GM23338 (cell line): ENCODE results near the gene NFIC. TPM values are rescaled to one million over a fixed set of nuclear protein-coding genes. Genes with fewer than 3 reads are reported as not detected.

ENCODE experiments used
- ATAC-seq: fragments of 200-7000 bp; cut with Tn5 transposase; 3 replicates; pipeline ENCODE4 v1.9.1; 2020
- DNase-seq: peaks from one replicate; pipeline ENCODE4 v3.0.0-alpha.2; 2015; ENCODE audit warnings: low spot score
- H2AFZ ChIP-seq: fragments of 200-600 bp; sonication (generic); 2 replicates; pipeline ENCODE4 v1.8.0; 2016; ENCODE audit warnings: antibody characterized with exemption, mild to moderate bottlenecking, moderate library complexity
- H3F3A ChIP-seq: fragments of 200-600 bp; sonication (generic); replicated peaks from 2 replicates; pipeline ENCODE4 v1.8.0; 2017; ENCODE audit warnings: antibody characterized with exemption, mixed run types, low read depth
- H3K27ac ChIP-seq: fragments of 200-600 bp; sonication (generic); 2 replicates; pipeline ENCODE4 v1.6.1; 2016; ENCODE audit warnings: low read depth
- H3K27me3 ChIP-seq: fragments of 200-600 bp; sonication (generic); 2 replicates; pipeline ENCODE4 v1.8.0; 2016; ENCODE audit warnings: mild to moderate bottlenecking, mixed run types, moderate library complexity; ENCODE audit not compliant: insufficient read depth
- H3K36me3 ChIP-seq: fragments of 200-600 bp; sonication (generic); 2 replicates; pipeline ENCODE4 v1.8.0; 2016; ENCODE audit warnings: mild to moderate bottlenecking; ENCODE audit not compliant: insufficient read depth
- H3K4me1 ChIP-seq: fragments of 200-600 bp; sonication (generic); 2 replicates; pipeline ENCODE4 v1.8.0; 2016; ENCODE audit warnings: mild to moderate bottlenecking, moderate library complexity; ENCODE audit not compliant: insufficient read depth
- H3K4me2 ChIP-seq: fragments of 200-600 bp; sonication (generic); 2 replicates; pipeline ENCODE4 v1.7.1; 2017; ENCODE audit warnings: mixed run types
- H3K4me3 ChIP-seq: fragments of 200-600 bp; sonication (generic); 2 replicates; pipeline ENCODE4 v1.6.1; 2016; ENCODE audit warnings: mixed run types
- H3K79me2 ChIP-seq: fragments of 200-600 bp; sonication (generic); replicated peaks from 2 replicates; pipeline ENCODE4 v1.8.0; 2017; ENCODE audit warnings: mild to moderate bottlenecking; ENCODE audit not compliant: insufficient read depth
- H3K9me2 ChIP-seq: fragments of 200-600 bp; sonication (generic); 2 replicates; pipeline ENCODE4 v1.8.0; 2017; ENCODE audit not compliant: insufficient read depth
- H4K20me1 ChIP-seq: fragments of 200-600 bp; sonication (generic); replicated peaks from 2 replicates; pipeline ENCODE4 v1.8.0; 2017; ENCODE audit warnings: mild to moderate bottlenecking; ENCODE audit not compliant: insufficient read depth
- H3K27ac Mint-ChIP-seq: 2 replicates; pipeline ENCODE4 v1.8.0; 2020; ENCODE audit warnings: inconsistent platforms, mild to moderate bottlenecking, moderate library complexity, mixed read lengths
- H3K27me3 Mint-ChIP-seq: 3 replicates; pipeline ENCODE4 v1.8.0; 2022; ENCODE audit warnings: low read depth, mild to moderate bottlenecking, moderate library complexity, mixed read lengths, inconsistent platforms; ENCODE audit not compliant: insufficient read depth, poor library complexity
- H3K36me3 Mint-ChIP-seq: 3 replicates; pipeline ENCODE4 v1.8.0; 2021; ENCODE audit warnings: low read depth, mild to moderate bottlenecking, inconsistent platforms, moderate library complexity, mixed read lengths
- H3K4me1 Mint-ChIP-seq: 3 replicates; pipeline ENCODE4 v1.8.0; 2020; ENCODE audit warnings: mild to moderate bottlenecking, inconsistent platforms, mixed read lengths
- H3K4me3 Mint-ChIP-seq: 3 replicates; pipeline ENCODE4 v1.8.0; 2021; ENCODE audit warnings: moderate library complexity, mild to moderate bottlenecking, inconsistent platforms, mixed read lengths
- H3K9me3 Mint-ChIP-seq: 3 replicates; pipeline ENCODE4 v1.8.0; 2020; ENCODE audit warnings: moderate library complexity, mild to moderate bottlenecking, inconsistent platforms, mixed read lengths
- EZH2 ChIP-seq: fragments of 200-600 bp; sonication (generic); IDR thresholded peaks from one replicate; pipeline ENCODE4 v1.8.0; 2017; ENCODE audit warnings: antibody characterized with exemption, mild to moderate bottlenecking, low read depth; ENCODE audit not compliant: unreplicated experiment
- ZNF114 ChIP-seq: fragments of 250-450 bp; sonication (Bioruptor Pico); IDR thresholded peaks from 2 replicates; pipeline ENCODE4 v1.5.0; 2020; ENCODE audit warnings: mild to moderate bottlenecking, moderate library complexity
- polyA plus RNA-seq: library from polyadenylated mRNA; unstranded; fragments of >200 nt; fragmentation: Nextera tagmentation; extraction: Ambion mirVana; gene quantifications from 2 replicates; pipeline ENCODE4 v1.2.1, GENCODE V29; 2016
- total RNA-seq: library from RNA; depleted of rRNA; stranded (reverse); fragments of >200 nt; shearing (Covaris generic); gene quantifications from 2 replicates; pipeline ENCODE4 v1.2.3, GENCODE V29; 2014
- TF ChIP-seq, protein P1 (sequence below), 2 experiments: fragments of 200-600 bp in 1 of 2; sonication (generic) in 1 of 2; conservative IDR thresholded peaks; 2 replicates each; pipeline versions ENCODE4 v1.5.1 to v1.6.1; 2016 to 2017; ENCODE audit warnings: antibody characterized with exemption in 2 of 2, low read depth in 2 of 2, mild to moderate bottlenecking in 2 of 2, moderate library complexity in 1 of 2
- TF ChIP-seq, protein P2 (sequence below): fragments of 250-450 bp; sonication (Bioruptor Pico); IDR thresholded peaks from 2 replicates; pipeline ENCODE4 v1.5.0; 2020; ENCODE audit warnings: mild to moderate bottlenecking, moderate library complexity

The NFIC gene
- total and polyA plus RNA-seq, 2 experiments from 2014 or later, result 1.3 to 5.3 TPM

DNA sequence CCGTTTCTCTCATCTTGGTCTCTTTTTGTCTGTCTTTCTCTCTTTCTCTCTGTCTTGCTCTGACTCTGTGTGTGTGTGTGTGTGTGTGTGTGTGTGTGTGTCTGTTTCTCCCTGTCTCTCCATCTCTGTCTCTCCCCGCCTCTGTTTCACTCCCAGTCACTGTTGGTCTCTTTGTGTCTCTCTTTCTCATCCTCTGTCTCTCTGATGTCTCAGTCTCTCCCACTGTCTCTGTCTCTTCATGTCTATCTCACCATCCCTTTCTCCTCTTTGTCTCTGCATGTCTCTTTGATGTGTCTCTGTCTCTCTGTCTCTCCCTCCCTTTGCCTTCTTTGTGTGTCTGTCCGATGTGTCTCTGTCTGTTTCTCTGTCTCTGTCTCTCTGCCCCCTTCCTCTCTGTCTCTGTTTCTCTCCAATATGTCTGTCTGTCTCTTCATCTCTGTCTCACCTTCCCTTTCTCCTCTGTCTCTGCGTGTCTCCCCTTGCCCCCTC is 2.5 kb downstream of the NFIC start:
- Mint-ChIP-seq H3K36me3 (no peaks in the 10 kb centered on the region; the same call in 2 of the 3 replicates), H3K27ac (no peak overlapping the region), H3K4me1 (peaks cover 36% of the 10 kb centered on the region), H3K9me3 (no peaks in the 10 kb centered on the region; the same call in 2 of the 3 replicates), H3K27me3 (peaks cover 87% of the 10 kb centered on the region), H3K4me3 (peak overlapping the region; percentile 52)
- Histone ChIP-seq H3K36me3 (no peaks in the 10 kb centered on the region), H4K20me1 (peaks cover 3% of the 10 kb centered on the region; the same call in 1 of the 2 replicates), H3K27me3 (peaks cover 99% of the 10 kb centered on the region), H3K4me3 (peak overlapping the region; percentile 52), H3K79me2 (no peaks in the 10 kb centered on the region), H3F3A (peaks cover 5% of the 10 kb centered on the region; the same call in 1 of the 2 replicates), H2AFZ (no peak overlapping the region; the same call in 1 of the 2 replicates), H3K4me2 (peak overlapping the region; percentile 81; the same call in 1 of the 2 replicates), H3K4me1 (peaks cover 19% of the 10 kb centered on the region; the same call in 1 of the 2 replicates), H3K9me2 (no peaks in the 10 kb centered on the region), H3K27ac (no peak overlapping the region)
- ATAC-seq (no peak), DNase-seq (no peak)
- TF ChIP-seq EZH2, result peak; percentile 0
- TF ChIP-seq, protein P1, sequence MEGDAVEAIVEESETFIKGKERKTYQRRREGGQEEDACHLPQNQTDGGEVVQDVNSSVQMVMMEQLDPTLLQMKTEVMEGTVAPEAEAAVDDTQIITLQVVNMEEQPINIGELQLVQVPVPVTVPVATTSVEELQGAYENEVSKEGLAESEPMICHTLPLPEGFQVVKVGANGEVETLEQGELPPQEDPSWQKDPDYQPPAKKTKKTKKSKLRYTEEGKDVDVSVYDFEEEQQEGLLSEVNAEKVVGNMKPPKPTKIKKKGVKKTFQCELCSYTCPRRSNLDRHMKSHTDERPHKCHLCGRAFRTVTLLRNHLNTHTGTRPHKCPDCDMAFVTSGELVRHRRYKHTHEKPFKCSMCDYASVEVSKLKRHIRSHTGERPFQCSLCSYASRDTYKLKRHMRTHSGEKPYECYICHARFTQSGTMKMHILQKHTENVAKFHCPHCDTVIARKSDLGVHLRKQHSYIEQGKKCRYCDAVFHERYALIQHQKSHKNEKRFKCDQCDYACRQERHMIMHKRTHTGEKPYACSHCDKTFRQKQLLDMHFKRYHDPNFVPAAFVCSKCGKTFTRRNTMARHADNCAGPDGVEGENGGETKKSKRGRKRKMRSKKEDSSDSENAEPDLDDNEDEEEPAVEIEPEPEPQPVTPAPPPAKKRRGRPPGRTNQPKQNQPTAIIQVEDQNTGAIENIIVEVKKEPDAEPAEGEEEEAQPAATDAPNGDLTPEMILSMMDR (conservative IDR thresholded peaks at IDR 0.05; ENCODE audit: low read depth in 2 of 2), result no peak

DNA sequence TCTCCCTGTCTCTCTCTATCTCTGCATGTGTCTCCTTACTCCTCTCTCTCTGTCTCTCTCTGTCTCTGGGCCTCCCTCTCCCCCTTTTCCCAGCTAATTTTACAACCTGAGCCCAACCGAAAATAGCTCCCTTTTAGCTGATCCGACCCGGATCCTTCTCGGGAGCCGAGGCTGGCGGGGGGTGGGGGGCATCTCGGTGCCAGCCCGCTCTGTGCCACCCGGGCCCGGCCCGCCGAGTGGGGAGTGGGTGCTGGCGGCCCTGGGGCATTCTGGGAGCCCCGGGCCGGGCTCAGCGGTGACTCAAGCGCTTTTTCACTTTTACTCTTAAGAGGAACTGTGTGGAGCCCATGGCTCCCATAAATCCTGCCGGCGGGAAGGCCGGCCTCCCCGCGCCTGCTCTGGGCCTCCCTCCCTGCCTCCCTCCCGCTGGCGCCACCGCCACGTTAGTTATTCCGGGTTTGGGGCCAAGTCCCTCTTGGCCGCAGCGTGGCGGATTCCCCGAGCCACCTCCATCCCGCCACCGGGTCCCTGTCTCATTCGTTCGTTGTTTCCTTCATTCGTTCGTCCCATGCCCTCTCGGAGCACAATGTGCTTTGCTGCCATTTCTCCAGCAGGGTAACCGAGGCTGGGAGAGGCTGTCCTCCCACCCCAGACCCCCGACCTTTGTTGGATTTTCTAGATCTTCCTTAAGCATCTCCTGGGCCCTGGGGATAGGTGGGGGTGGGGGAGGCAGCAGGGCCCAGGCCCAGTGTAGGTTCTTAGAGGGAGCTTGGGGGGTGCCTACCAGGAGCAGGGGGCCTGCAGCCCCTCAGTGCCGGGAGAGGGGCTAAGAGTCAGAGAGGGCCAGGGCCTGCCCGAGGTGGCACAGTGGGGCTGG is 3.2 kb downstream of the NFIC start:
- ATAC-seq (peak; percentile 4), DNase-seq (peak; percentile 59)
- H3K9me3 Mint-ChIP-seq, result no peaks in the 10 kb centered on the region; the same call in 2 of the 3 replicates
- peak overlapping the region; percentile 88 for H2AFZ ChIP-seq
- H3K4me1 Mint-ChIP-seq, result peaks cover 33% of the 10 kb centered on the region
- H3K4me2 ChIP-seq, result peak overlapping the region; percentile 81
- no peaks in the 10 kb centered on the region for H3K79me2 ChIP-seq
- H3K27ac Mint-ChIP-seq, result no peak overlapping the region
- H3K9me2 ChIP-seq, result no peaks in the 10 kb centered on the region
- H3K27me3 Mint-ChIP-seq, result peaks cover 85% of the 10 kb centered on the region
- no peak overlapping the region for H3K27ac ChIP-seq
- H4K20me1 ChIP-seq, result peaks cover 3% of the 10 kb centered on the region; the same call in 1 of the 2 replicates
- H3F3A ChIP-seq, result peaks cover 5% of the 10 kb centered on the region; the same call in 1 of the 2 replicates
- TF ChIP-seq, protein P1 (conservative IDR thresholded peaks at IDR 0.05; ENCODE audit: low read depth in 2 of 2), result peak in 1 of 2 experiments; percentile 14; a peak in 1 of 4 replicates
- peak; percentile 78 for TF ChIP-seq EZH2
- TF ChIP-seq, protein P2, sequence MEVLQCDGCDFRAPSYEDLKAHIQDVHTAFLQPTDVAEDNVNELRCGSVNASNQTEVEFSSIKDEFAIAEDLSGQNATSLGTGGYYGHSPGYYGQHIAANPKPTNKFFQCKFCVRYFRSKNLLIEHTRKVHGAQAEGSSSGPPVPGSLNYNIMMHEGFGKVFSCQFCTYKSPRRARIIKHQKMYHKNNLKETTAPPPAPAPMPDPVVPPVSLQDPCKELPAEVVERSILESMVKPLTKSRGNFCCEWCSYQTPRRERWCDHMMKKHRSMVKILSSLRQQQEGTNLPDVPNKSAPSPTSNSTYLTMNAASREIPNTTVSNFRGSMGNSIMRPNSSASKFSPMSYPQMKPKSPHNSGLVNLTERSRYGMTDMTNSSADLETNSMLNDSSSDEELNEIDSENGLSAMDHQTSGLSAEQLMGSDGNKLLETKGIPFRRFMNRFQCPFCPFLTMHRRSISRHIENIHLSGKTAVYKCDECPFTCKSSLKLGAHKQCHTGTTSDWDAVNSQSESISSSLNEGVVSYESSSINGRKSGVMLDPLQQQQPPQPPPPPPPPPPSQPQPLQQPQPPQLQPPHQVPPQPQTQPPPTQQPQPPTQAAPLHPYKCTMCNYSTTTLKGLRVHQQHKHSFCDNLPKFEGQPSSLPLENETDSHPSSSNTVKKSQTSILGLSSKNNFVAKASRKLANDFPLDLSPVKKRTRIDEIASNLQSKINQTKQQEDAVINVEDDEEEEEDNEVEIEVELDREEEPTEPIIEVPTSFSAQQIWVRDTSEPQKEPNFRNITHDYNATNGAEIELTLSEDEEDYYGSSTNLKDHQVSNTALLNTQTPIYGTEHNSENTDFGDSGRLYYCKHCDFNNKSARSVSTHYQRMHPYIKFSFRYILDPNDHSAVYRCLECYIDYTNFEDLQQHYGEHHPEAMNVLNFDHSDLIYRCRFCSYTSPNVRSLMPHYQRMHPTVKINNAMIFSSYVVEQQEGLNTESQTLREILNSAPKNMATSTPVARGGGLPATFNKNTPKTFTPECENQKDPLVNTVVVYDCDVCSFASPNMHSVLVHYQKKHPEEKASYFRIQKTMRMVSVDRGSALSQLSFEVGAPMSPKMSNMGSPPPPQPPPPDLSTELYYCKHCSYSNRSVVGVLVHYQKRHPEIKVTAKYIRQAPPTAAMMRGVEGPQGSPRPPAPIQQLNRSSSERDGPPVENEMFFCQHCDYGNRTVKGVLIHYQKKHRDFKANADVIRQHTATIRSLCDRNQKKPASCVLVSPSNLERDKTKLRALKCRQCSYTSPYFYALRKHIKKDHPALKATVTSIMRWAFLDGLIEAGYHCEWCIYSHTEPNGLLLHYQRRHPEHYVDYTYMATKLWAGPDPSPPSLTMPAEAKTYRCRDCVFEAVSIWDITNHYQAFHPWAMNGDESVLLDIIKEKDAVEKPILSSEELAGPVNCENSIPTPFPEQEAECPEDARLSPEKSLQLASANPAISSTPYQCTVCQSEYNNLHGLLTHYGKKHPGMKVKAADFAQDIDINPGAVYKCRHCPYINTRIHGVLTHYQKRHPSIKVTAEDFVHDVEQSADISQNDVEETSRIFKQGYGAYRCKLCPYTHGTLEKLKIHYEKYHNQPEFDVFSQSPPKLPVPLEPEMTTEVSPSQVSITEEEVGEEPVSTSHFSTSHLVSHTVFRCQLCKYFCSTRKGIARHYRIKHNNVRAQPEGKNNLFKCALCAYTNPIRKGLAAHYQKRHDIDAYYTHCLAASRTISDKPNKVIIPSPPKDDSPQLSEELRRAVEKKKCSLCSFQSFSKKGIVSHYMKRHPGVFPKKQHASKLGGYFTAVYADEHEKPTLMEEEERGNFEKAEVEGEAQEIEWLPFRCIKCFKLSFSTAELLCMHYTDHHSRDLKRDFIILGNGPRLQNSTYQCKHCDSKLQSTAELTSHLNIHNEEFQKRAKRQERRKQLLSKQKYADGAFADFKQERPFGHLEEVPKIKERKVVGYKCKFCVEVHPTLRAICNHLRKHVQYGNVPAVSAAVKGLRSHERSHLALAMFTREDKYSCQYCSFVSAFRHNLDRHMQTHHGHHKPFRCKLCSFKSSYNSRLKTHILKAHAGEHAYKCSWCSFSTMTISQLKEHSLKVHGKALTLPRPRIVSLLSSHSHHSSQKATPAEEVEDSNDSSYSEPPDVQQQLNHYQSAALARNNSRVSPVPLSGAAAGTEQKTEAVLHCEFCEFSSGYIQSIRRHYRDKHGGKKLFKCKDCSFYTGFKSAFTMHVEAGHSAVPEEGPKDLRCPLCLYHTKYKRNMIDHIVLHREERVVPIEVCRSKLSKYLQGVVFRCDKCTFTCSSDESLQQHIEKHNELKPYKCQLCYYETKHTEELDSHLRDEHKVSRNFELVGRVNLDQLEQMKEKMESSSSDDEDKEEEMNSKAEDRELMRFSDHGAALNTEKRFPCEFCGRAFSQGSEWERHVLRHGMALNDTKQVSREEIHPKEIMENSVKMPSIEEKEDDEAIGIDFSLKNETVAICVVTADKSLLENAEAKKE (CRISPR knock-in tag), result no peak
- TF ChIP-seq ZNF114 (CRISPR knock-in tag), result no peak
- H3K27me3 ChIP-seq, result peaks cover 99% of the 10 kb centered on the region
- H3K36me3 ChIP-seq, result no peaks in the 10 kb centered on the region
- H3K4me3 ChIP-seq, result peak overlapping the region; percentile 52
- H3K4me1 ChIP-seq, result peaks cover 19% of the 10 kb centered on the region; the same call in 1 of the 2 replicates
- H3K36me3 Mint-ChIP-seq, result no peaks in the 10 kb centered on the region; the same call in 2 of the 3 replicates
- H3K4me3 Mint-ChIP-seq, result peak overlapping the region; percentile 74
